Kidney epithelial cell (primary cell): Measurements from ENCODE around the gene ABR. TPM values are rescaled to one million over a fixed set of nuclear protein-coding genes. Genes with fewer than 3 reads are reported as not detected.

Experiments used
- DNase-seq: peaks from one replicate; pipeline ENCODE4 v3.0.0-alpha.2; 2010; ENCODE audit warnings: low read depth
- H3K27me3 ChIP-seq: 2 replicates; pipeline ENCODE4 v1.6.0; 2011; ENCODE audit warnings: low read length; ENCODE audit not compliant: control insufficient read depth, insufficient read depth
- H3K36me3 ChIP-seq: 2 replicates; pipeline ENCODE4 v1.5.1; 2011; ENCODE audit warnings: low read length; ENCODE audit not compliant: control insufficient read depth, insufficient read depth
- H3K4me3 ChIP-seq: 2 replicates; pipeline ENCODE4 v1.5.1; 2011; ENCODE audit warnings: low read depth, mild to moderate bottlenecking, control low read depth, low read length
- CTCF ChIP-seq: IDR thresholded peaks from 2 replicates; pipeline ENCODE4 v1.5.1; 2011; ENCODE audit warnings: mild to moderate bottlenecking, moderate library complexity, low read length, control low read depth, inconsistent platforms; ENCODE audit not compliant: insufficient read depth, poor library complexity, severe bottlenecking
- total RNA-seq: library from RNA; depleted of rRNA; stranded (reverse); fragments of >200 nt; gene quantifications from 2 replicates; pipeline ENCODE4 v1.2.3, GENCODE V29; 2015

ABR gene
- total RNA-seq, 1 donor from 2014 or later: 141 TPM

DNA sequence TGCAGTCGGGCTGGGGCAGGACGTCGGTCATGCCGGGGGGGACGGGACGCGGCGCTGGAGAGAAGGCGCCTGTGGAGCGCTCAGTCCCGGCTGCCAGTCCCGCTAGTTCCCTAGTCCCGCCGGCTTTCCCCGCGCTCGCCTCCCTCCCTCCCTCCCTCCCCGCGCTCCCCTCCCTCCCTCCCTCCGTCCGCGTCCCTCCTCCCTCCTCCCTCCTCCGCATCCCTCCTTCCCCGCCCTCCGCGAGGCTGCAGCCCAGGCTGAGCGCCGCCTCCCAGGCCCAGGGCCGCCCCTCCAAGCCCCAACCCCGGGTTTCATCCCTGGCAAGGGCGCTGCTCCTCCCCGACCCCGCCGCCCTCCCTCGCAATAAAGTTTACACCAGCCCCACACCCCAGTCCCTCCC is 148.1 kb downstream of the ABR start:
- no peaks in the 10 kb centered on the region for H3K27me3 ChIP-seq
- no peak overlapping the region for H3K4me3 ChIP-seq
- no peak for TF ChIP-seq CTCF
- H3K36me3 ChIP-seq: no peaks in the 10 kb centered on the region
- DNase-seq: no peak

- no peak for TF ChIP-seq CTCF
- no peaks in the 10 kb centered on the region for H3K27me3 ChIP-seq
- no peak overlapping the region for H3K4me3 ChIP-seq
- no peak for DNase-seq
- no peaks in the 10 kb centered on the region for H3K36me3 ChIP-seq
Measured at GRCh38 chr17:1030684-1031532, 148.9 kb downstream of the ABR start.

GRCh38 chr17:1029922-1030644 is 149.7 kb downstream of the ABR start:
- TF ChIP-seq CTCF: no peak
- Histone ChIP-seq H3K4me3 (no peak overlapping the region), H3K36me3 (no peaks in the 10 kb centered on the region), H3K27me3 (no peaks in the 10 kb centered on the region)
- no peak for DNase-seq

DNA sequence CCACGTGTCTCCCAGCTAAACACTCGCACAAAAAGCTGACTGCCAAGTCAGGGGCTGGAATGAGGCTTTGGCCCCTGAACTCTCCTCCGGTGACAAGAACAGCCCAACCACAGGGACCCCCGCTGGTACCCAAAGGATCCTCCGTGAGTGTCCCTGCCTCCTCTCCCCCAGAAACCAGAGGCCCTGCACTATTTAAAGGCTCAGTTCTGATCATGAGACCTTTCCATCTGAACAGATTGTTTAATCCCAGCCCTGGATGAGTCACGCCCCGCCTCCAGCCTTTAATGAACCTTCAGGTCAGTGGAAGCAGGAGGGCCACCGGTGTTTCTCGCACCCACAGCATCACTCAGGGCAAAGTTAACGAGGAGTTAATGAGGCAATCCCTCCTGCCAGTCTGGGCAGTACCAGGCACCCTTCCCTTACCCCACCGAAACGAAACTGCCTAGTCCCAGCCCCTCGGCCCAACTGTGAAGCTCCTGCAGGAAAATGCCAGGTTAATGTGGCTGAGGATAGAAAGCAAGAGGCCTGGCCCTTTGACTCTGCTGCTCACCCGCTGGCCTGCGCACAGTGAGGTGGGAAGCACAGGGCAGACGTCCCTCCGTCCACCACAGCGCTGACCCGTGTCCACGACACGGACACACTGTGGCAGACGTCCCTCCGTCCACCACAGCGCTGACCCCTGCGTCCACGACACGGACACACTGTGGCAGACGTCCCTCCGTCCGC is 150.4 kb downstream of the ABR start:
- Histone ChIP-seq H3K4me3 (no peak overlapping the region), H3K36me3 (no peaks in the 10 kb centered on the region), H3K27me3 (no peaks in the 10 kb centered on the region)
- TF ChIP-seq CTCF: no peak
- DNase-seq: peak; percentile 28

DNA sequence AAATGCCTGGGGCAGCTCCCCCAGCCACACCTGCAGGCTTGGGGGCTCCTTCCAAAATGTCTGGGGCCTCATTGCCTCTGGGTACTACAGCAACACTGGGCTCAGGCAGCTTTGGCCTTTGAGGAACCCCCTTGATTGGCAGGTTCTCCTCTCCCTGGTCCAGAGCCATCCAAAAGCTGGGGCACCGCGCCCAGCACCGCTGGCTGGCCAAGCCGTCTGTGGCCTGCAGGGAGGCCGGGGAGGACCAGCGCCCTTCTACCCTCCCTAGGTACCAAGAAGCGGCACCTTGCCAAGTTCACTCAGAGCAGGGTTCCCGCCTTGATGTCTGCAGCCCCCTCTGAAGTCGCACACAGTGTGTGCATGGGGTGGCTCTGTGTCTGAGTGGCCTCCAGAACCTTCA is 152.7 kb downstream of the ABR start:
- H3K27me3 ChIP-seq: no peaks in the 10 kb centered on the region
- no peaks in the 10 kb centered on the region for H3K36me3 ChIP-seq
- no peak overlapping the region for H3K4me3 ChIP-seq
- no peak for TF ChIP-seq CTCF
- no peak for DNase-seq
